ENCODE measurements around the gene WDR82. TPM values are rescaled to one million over a fixed set of nuclear protein-coding genes. Genes with fewer than 3 reads are reported as not detected.

The WDR82 gene
- total and polyA plus RNA-seq, 2 experiments from 2014 or later: 25.2 to 71.8 TPM

DNA sequence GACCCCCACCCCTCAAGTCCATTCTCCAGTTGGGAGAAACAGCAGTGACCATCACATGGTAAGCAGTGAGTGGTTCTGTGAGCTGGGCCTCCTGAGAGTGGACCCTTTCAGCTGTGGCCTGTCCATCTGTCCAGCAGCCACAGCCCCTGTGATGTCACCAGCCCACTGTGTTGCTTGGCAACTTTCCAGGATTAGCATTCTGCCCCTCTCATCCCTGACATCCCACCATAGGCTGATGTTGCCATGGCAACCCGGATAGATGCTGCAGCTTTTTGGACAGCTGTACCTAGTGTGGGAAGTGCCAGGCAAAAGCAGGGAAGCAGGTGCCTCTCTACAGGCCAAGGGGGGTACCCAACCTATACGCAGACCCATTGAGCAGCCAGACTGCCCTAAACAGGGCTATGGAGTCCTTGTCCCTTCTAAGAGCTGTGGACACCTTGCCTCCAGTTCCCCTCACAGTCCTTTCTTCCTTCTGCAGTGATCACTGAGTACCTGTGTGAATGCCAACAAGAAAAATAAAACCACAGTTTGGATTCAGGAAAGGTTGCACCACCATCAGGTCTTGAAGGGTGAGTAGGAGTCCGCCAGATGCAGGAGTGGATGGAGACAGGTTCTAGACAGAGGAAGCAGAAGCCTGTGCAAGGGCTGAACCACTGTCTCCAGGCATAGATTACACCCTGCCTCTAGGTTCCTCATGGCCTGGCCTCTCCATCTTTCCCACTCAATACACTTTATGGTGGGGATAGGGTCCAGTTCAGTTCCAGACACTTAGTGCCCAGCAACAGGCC, 37.7 kb upstream of the WDR82 start, which contains the start of gene DNAH1:
DNAH1 (plus strand) TSS at position 343 of the 788 bp plus-strand sequence. CDS start 6,124 bp downstream, outside the sequence.
- Histone ChIP-seq H3K9me2 (ENCODE audit: insufficient read depth) (no peaks in the 10 kb centered on the region), H2AFZ (peak within 1 kb of the TSS; percentile 92; the same call in 1 of the 2 replicates), H3K27ac (ENCODE audit: low read depth) (no peak within 1 kb of the TSS), H4K20me1 (replicated peaks; ENCODE audit: insufficient read depth) (no peaks in the 10 kb centered on the region), H3K4me2 (peak within 1 kb of the TSS; percentile 78), H3K27me3 (ENCODE audit: insufficient read depth) (peaks cover 7% of the 10 kb centered on the region; the same call in 1 of the 2 replicates), H3K4me1 (ENCODE audit: insufficient read depth) (peaks cover 5% of the 10 kb centered on the region; the same call in 1 of the 2 replicates), H3K4me3 (peak within 1 kb of the TSS; percentile 56), H3K79me2 (replicated peaks; ENCODE audit: insufficient read depth) (no peaks in the 10 kb centered on the region), H3F3A (replicated peaks; ENCODE audit: low read depth) (0 out of 2 replicates have a peak, but pooled peaks cover 4% of the 10 kb centered on the region), H3K36me3 (ENCODE audit: insufficient read depth) (no peaks in the 10 kb centered on the region)
- H3K4me1 Mint-ChIP-seq: peaks cover 15% of the 10 kb centered on the region
- no peaks in the 10 kb centered on the region for H3K36me3 Mint-ChIP-seq (ENCODE audit: low read depth)
- H3K9me3 Mint-ChIP-seq: no peaks in the 10 kb centered on the region
- peaks cover 7% of the 10 kb centered on the region for H3K27me3 Mint-ChIP-seq (ENCODE audit: insufficient read depth, low read depth, poor library complexity)
- H3K27ac Mint-ChIP-seq: no peak within 1 kb of the TSS
- TF ChIP-seq EZH2 (IDR thresholded peaks at IDR 0.05; ENCODE audit: low read depth, unreplicated experiment) (no peak), STAT1 (IDR thresholded peaks at IDR 0.05; ENCODE audit: unreplicated experiment) (no peak)
- no peak for ATAC-seq
- peak within 1 kb of the TSS; percentile 75 for H3K4me3 Mint-ChIP-seq
- no peak for DNase-seq (ENCODE audit: low spot score)

DNA sequence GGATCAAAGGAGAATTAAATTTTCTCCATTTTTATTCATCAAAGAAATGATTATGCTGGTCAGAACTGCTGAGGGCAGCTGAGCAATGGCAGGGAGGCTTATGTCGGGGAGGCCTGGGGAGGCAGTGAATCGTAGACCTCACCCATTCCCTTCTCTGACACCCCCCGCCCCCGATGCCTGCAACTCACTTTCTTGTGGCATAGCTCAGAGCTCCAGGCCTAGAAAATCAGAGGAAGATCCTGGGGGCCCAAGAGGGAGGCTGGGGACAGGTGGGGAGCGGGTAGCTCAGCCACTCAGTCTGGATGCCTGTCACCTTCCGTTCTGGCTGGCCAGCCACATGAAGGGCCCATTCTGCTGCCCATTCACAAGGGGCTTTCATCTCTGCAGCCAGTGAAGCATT, 36.6 kb upstream of the WDR82 start:
- Histone ChIP-seq H3K4me2 (no peak overlapping the region), H3K79me2 (replicated peaks; ENCODE audit: insufficient read depth) (no peaks in the 10 kb centered on the region), H3K9me2 (ENCODE audit: insufficient read depth) (no peaks in the 10 kb centered on the region), H3F3A (replicated peaks; ENCODE audit: low read depth) (0 out of 2 replicates have a peak, but pooled peaks cover 4% of the 10 kb centered on the region), H3K4me3 (no peak overlapping the region), H3K4me1 (ENCODE audit: insufficient read depth) (peaks cover 5% of the 10 kb centered on the region; the same call in 1 of the 2 replicates), H3K36me3 (ENCODE audit: insufficient read depth) (no peaks in the 10 kb centered on the region), H2AFZ (no peak overlapping the region), H3K27me3 (ENCODE audit: insufficient read depth) (peaks cover 7% of the 10 kb centered on the region; the same call in 1 of the 2 replicates), H3K27ac (ENCODE audit: low read depth) (no peak overlapping the region), H4K20me1 (replicated peaks; ENCODE audit: insufficient read depth) (no peaks in the 10 kb centered on the region)
- Mint-ChIP-seq H3K4me3 (no peak overlapping the region), H3K4me1 (peaks cover 15% of the 10 kb centered on the region), H3K27me3 (ENCODE audit: insufficient read depth, low read depth, poor library complexity) (peaks cover 8% of the 10 kb centered on the region), H3K27ac (no peak overlapping the region), H3K9me3 (no peaks in the 10 kb centered on the region), H3K36me3 (ENCODE audit: low read depth) (no peaks in the 10 kb centered on the region)
- no peak for DNase-seq (ENCODE audit: low spot score)
- ATAC-seq: no peak
- TF ChIP-seq STAT1 (IDR thresholded peaks at IDR 0.05; ENCODE audit: unreplicated experiment) (no peak), NANOG (IDR thresholded peaks at IDR 0.05; ENCODE audit: borderline replicate concordance) (no peak), EZH2 (IDR thresholded peaks at IDR 0.05; ENCODE audit: low read depth, unreplicated experiment) (no peak), CREB1 (CRISPR knock-in tag; IDR thresholded peaks at IDR 0.05; ENCODE audit: low read depth) (no peak), JUNB (IDR thresholded peaks at IDR 0.05; ENCODE audit: unreplicated experiment) (no peak), EZH2phosphoT487 (IDR thresholded peaks at IDR 0.05; ENCODE audit: unreplicated experiment) (no peak), POLR2AphosphoS5 (IDR thresholded peaks at IDR 0.05; ENCODE audit: low read depth) (no peak), ZNF331 (CRISPR knock-in tag; IDR thresholded peaks at IDR 0.05; ENCODE audit: low read depth) (no peak), ZNF114 (CRISPR knock-in tag; IDR thresholded peaks at IDR 0.05) (no peak)
- TF ChIP-seq, protein P1, sequence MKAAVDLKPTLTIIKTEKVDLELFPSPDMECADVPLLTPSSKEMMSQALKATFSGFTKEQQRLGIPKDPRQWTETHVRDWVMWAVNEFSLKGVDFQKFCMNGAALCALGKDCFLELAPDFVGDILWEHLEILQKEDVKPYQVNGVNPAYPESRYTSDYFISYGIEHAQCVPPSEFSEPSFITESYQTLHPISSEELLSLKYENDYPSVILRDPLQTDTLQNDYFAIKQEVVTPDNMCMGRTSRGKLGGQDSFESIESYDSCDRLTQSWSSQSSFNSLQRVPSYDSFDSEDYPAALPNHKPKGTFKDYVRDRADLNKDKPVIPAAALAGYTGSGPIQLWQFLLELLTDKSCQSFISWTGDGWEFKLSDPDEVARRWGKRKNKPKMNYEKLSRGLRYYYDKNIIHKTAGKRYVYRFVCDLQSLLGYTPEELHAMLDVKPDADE (IDR thresholded peaks at IDR 0.05): no peak
- TF ChIP-seq, protein P2, sequence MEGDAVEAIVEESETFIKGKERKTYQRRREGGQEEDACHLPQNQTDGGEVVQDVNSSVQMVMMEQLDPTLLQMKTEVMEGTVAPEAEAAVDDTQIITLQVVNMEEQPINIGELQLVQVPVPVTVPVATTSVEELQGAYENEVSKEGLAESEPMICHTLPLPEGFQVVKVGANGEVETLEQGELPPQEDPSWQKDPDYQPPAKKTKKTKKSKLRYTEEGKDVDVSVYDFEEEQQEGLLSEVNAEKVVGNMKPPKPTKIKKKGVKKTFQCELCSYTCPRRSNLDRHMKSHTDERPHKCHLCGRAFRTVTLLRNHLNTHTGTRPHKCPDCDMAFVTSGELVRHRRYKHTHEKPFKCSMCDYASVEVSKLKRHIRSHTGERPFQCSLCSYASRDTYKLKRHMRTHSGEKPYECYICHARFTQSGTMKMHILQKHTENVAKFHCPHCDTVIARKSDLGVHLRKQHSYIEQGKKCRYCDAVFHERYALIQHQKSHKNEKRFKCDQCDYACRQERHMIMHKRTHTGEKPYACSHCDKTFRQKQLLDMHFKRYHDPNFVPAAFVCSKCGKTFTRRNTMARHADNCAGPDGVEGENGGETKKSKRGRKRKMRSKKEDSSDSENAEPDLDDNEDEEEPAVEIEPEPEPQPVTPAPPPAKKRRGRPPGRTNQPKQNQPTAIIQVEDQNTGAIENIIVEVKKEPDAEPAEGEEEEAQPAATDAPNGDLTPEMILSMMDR (conservative IDR thresholded peaks at IDR 0.05; ENCODE audit: low read depth in 2 of 2): no peak
- TF ChIP-seq, protein P3, sequence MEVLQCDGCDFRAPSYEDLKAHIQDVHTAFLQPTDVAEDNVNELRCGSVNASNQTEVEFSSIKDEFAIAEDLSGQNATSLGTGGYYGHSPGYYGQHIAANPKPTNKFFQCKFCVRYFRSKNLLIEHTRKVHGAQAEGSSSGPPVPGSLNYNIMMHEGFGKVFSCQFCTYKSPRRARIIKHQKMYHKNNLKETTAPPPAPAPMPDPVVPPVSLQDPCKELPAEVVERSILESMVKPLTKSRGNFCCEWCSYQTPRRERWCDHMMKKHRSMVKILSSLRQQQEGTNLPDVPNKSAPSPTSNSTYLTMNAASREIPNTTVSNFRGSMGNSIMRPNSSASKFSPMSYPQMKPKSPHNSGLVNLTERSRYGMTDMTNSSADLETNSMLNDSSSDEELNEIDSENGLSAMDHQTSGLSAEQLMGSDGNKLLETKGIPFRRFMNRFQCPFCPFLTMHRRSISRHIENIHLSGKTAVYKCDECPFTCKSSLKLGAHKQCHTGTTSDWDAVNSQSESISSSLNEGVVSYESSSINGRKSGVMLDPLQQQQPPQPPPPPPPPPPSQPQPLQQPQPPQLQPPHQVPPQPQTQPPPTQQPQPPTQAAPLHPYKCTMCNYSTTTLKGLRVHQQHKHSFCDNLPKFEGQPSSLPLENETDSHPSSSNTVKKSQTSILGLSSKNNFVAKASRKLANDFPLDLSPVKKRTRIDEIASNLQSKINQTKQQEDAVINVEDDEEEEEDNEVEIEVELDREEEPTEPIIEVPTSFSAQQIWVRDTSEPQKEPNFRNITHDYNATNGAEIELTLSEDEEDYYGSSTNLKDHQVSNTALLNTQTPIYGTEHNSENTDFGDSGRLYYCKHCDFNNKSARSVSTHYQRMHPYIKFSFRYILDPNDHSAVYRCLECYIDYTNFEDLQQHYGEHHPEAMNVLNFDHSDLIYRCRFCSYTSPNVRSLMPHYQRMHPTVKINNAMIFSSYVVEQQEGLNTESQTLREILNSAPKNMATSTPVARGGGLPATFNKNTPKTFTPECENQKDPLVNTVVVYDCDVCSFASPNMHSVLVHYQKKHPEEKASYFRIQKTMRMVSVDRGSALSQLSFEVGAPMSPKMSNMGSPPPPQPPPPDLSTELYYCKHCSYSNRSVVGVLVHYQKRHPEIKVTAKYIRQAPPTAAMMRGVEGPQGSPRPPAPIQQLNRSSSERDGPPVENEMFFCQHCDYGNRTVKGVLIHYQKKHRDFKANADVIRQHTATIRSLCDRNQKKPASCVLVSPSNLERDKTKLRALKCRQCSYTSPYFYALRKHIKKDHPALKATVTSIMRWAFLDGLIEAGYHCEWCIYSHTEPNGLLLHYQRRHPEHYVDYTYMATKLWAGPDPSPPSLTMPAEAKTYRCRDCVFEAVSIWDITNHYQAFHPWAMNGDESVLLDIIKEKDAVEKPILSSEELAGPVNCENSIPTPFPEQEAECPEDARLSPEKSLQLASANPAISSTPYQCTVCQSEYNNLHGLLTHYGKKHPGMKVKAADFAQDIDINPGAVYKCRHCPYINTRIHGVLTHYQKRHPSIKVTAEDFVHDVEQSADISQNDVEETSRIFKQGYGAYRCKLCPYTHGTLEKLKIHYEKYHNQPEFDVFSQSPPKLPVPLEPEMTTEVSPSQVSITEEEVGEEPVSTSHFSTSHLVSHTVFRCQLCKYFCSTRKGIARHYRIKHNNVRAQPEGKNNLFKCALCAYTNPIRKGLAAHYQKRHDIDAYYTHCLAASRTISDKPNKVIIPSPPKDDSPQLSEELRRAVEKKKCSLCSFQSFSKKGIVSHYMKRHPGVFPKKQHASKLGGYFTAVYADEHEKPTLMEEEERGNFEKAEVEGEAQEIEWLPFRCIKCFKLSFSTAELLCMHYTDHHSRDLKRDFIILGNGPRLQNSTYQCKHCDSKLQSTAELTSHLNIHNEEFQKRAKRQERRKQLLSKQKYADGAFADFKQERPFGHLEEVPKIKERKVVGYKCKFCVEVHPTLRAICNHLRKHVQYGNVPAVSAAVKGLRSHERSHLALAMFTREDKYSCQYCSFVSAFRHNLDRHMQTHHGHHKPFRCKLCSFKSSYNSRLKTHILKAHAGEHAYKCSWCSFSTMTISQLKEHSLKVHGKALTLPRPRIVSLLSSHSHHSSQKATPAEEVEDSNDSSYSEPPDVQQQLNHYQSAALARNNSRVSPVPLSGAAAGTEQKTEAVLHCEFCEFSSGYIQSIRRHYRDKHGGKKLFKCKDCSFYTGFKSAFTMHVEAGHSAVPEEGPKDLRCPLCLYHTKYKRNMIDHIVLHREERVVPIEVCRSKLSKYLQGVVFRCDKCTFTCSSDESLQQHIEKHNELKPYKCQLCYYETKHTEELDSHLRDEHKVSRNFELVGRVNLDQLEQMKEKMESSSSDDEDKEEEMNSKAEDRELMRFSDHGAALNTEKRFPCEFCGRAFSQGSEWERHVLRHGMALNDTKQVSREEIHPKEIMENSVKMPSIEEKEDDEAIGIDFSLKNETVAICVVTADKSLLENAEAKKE (CRISPR knock-in tag; IDR thresholded peaks at IDR 0.05): no peak

All from GM23338 (cell line).